Measurements from ENCODE around the gene EIF4A2. TPM values are rescaled to one million over a fixed set of nuclear protein-coding genes. Genes with fewer than 3 reads are reported as not detected.

Gene EIF4A2
- total and polyA plus RNA-seq, 2 of the 13 experiments (the other 11 are each of a cell fraction or from before 2014, with no cell fraction given): 480 to 596 TPM

- TF ChIP-seq MTERF4 (CRISPR knock-in tag; IDR thresholded peaks at IDR 0.05) (no peak), ZC3H13 (CRISPR knock-in tag; IDR thresholded peaks at IDR 0.05) (peak; percentile 81; the same call in 1 of the 2 replicates), ZNF235 (CRISPR knock-in tag; IDR thresholded peaks at IDR 0.05; ENCODE audit: borderline replicate concordance) (no peak), HOXA3 (CRISPR knock-in tag; IDR thresholded peaks at IDR 0.05) (no peak), THAP8 (CRISPR knock-in tag; IDR thresholded peaks at IDR 0.05; ENCODE audit: borderline replicate concordance) (no peak), HOXA7 (CRISPR knock-in tag; IDR thresholded peaks at IDR 0.05) (no peak), ZNF275 (CRISPR knock-in tag; IDR thresholded peaks at IDR 0.05; ENCODE audit: borderline replicate concordance) (no peak), HIVEP1 (CRISPR knock-in tag; IDR thresholded peaks at IDR 0.05) (no peak), FOSL2 (CRISPR knock-in tag; IDR thresholded peaks at IDR 0.05) (0 out of 2 replicates have a peak, but pooled peaks have one; percentile 13), HNRNPH1 (optimal IDR thresholded peaks at IDR 0.05; ENCODE audit: low read depth, low read length) (no peak), TFE3 (CRISPR knock-in tag; IDR thresholded peaks at IDR 0.05) (no peak), HHEX (CRISPR knock-in tag; IDR thresholded peaks at IDR 0.05) (no peak), TARDBP (CRISPR knock-in tag; IDR thresholded peaks at IDR 0.05) (no peak), GPN1 (CRISPR knock-in tag; IDR thresholded peaks at IDR 0.05; ENCODE audit: borderline replicate concordance) (no peak), ZNF296 (CRISPR knock-in tag; conservative IDR thresholded peaks at IDR 0.05) (no peak), ZNF646 (CRISPR knock-in tag; IDR thresholded peaks at IDR 0.05) (no peak)
Observed at GRCh38 chr3:186790261-186790981, 7.0 kb downstream of the EIF4A2 start (continued).
